GM20431 (cell line): ENCODE measurements around the gene TPO.
"Not testable (repeated sequence)": the region's sequence is repeated elsewhere in the genome, so short reads cannot be mapped to it uniquely, and the experiment has no call there.

Source experiments
- in situ Hi-C: fragments of 300-500 bp; cut with MseI, MboI; formaldehyde crosslinking; loops from one replicate; pipeline ENCODE4 v1.15.0; 2020; ENCODE audit warnings: low sequenced_read_pairs; ENCODE audit not compliant: unreplicated experiment

TPO gene

DNA sequence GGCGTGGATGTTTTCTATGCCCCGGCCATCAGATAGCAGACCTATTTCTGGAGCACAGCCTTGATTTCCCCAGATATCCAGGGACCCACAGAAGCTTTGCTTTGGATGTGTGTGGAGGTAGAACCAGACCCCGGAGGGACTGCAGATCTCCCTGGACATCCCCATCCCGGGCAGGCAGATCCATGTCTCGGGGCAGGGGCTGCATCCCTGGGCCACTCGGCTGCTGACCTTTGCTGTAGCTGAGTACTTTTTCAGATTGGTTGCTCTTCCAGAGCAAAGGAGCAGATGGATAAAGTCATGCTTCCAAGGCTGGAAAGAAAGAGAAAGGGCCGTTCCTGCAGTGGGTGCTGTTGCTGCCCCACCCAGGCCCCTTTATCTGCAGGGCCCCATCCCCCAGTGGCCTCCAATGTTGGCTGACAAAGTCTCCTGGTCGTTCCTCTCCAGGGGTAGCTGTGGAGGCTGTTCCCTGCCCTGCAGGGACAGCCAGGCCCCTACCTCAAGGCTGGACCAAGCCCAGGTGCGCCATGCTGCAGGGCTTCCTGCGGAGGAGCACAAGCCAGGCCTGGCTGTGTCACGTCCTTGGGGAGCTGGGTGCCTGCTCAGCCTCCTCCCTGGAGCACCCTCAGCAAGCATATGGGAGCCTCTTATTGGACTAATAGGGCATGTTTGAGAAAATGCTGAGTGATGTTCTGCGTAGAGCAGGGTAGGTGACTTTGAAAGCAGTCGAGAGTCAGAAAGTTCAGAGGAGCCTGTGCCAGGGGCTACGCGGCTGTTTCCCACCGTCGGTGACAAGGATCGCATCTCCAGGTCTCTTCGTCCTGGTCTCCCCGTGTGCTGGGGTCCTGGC lies 68.4 kb downstream of the TPO start:
- in situ Hi-C loops, result no loop called here

- in situ Hi-C loops, result no loop called here
Measured at GRCh38 chr2:1482253-1482675, 69.0 kb downstream of the TPO start.

- in situ Hi-C loops, result no loop called here
Measured at GRCh38 chr2:1482981-1483380, 69.7 kb downstream of the TPO start.

GRCh38 chr2:1483551-1483950 lies 70.3 kb downstream of the TPO start:
- in situ Hi-C loops, result no loop called here

DNA sequence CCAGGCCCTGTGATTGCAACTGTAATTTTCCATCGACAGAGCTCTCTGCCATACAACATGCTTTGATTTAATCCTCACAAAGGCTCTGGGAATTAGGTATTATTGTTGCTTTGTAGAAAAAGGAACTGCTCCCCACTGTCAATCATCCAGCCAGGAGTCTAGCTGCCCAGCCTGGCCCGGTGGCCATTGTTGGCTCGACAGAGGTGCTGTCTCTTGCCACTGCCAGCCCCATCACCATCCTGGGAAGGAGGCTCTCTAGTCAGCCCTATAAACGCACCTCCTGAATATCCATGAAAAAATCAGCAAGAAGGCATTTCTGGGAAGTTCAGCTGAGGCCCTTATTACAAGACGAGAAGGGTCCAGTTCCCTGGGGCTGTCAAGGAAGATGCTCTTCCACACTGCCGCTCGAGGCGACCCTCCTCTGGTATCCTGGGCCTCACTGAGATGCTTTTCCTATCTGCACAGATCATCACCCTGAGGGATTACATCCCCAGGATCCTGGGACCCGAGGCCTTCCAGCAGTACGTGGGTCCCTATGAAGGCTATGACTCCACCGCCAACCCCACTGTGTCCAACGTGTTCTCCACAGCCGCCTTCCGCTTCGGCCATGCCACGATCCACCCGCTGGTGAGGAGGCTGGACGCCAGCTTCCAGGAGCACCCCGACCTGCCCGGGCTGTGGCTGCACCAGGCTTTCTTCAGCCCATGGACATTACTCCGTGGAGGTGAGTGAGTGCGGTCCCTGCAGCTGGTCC lies 71.0 kb downstream of the TPO start:
- in situ Hi-C loops, result no loop called here

DNA sequence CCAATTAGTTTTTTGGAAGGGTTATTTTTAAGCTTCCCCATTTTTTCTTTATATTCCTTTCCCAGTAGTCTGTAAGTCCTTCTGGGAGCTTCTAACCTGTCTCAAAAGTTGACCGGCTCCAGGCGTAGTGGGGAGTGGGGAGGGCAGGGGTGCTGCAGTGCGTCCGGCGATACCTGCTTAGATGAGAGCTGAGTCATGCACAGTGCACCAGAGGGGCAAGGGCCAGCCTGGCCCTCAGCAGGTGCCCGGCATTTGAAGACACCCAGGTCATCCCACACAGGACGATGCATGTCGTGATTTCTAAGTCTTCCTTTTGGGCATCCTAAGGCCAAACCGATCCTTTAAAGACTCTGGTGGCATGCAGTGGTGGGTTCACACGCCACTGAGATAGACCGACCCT lies 73.4 kb downstream of the TPO start:
- in situ Hi-C loops, result no loop called here

- in situ Hi-C loops, result no loop called here
Measured at GRCh38 chr2:1487758-1488157, 74.5 kb downstream of the TPO start.

DNA sequence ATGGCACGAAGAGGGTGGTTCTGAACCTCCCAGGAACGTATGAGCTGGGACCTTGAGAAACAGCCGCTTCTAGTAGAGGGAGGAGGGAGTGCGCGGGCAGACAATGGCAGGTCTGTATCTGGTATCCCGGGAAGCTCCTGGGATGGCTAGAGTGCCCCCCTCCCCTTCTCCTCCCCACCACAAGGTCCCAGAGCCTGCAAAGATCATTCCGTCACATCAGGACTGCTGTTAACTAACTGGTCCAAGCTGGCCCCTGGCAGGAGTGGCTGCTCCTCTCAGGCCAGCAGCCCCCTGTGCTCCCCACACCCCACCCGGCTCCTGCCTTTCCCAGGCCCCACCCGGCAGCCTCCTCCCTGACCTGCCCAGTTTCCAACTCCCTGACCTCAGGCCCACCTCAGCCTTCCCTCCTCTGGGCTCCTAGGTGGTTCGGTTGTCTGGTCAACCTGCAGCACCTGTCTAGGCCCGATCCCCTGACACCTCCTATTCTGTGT lies 75.0 kb downstream of the TPO start:
- in situ Hi-C loops, result no loop called here

GRCh38 chr2:1488851-1489250 lies 75.6 kb downstream of the TPO start:
- in situ Hi-C loops, result no loop called here

DNA sequence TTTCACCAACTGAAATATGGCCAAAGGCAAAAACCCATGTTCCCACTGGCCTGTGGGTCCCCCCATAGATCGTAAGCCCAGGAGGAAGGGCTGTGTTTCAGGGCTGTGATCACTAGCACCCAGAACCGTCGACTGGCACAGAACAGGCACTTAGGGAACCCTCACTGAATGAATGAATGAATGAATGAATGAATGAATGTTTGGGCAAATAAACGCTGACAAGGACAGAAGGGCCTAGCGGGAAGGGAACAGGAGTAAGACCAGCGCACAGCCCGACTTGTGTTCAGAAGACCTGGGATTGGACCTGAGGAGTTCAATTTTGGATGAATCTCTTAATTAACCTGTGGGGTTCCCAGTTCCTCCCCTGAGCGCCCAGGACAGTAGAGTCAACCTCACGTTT lies 76.2 kb downstream of the TPO start:
- in situ Hi-C loops, result no loop called here

DNA sequence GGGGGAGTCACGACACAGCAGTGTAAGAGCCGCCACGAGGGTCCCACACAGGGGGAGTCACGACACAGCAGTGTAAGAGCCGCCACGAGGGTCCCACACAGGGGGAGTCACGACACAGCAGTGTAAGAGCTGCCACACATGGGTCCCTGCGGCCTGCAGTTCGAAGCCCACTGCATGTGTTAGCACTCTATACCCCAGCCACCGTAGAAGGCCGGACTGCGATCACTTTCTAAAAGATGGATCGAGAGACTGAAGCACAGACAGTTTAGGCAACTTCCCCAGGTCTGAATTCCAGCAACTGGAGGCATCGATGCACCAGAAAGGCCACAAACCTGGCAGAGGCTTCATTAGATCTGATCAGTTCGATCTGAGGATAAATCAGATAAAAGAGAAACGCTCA lies 77.1 kb downstream of the TPO start:
- in situ Hi-C loops, result not testable (repeated sequence)

DNA sequence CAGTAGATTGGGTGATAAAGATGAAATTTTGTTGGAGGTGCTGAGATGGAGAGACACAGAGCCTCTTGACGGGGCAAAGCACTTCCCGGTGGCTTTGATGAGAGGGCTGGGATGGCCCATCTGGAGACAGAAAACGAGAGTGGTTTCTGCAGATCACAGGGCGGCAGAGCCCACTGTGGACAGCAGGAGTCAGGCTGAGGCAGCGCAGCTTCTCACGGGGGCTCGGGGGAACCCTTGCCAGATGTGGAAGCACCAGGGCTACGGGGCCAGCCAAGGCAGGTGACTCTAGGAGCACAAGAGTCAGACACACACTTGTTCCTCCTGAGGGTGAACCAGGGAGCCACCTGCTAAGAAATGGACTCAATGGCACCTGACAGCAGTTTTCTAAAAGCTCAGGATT lies 78.5 kb downstream of the TPO start:
- in situ Hi-C loops, result no loop called here

GRCh38 chr2:1492231-1492630 lies 79.0 kb downstream of the TPO start:
- in situ Hi-C loops, result not testable (repeated sequence)

DNA sequence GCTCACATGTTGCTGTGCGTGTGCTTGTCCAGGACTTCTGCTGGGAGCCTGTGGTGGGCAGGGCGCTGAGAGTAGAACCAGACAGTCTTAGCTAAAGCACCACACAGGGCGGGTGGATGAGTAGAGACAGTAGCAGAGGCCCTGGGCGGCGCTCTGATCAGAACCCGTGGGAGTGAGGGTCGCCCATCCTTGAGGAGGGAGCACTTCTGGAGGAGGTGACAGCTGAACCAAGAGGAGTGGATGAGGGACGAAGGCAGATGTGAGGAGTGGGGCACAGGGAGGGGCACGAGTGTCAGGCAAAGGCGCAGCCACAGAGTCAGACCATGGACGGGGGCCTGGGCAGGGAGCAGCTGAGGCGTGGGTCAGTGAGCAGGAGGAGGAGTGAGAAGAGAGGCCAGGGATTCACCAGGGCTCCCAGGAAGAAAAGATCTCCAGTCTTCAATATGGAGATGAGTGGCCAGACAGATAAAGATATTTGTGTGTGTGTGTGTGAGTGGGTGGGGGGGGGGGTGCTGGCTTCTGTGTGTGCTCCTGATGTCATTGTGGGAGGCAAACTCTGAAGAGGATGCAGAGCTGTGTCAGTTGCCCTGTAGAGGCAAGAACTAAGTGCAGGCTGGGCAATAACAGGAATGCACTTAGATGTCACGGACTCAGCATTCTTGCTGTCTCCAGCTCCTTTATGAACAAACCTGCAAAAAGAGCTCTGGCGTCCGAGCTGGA lies 79.6 kb downstream of the TPO start:
- in situ Hi-C loops, result no loop called here

- in situ Hi-C loops, result no loop called here
Measured at GRCh38 chr2:1493431-1494126, 80.3 kb downstream of the TPO start.

GRCh38 chr2:1494257-1494656 lies 81.0 kb downstream of the TPO start:
- in situ Hi-C loops, result no loop called here

GRCh38 chr2:1494906-1495305 lies 81.6 kb downstream of the TPO start:
- in situ Hi-C loops, result no loop called here

GRCh38 chr2:1495676-1496358 lies 82.6 kb downstream of the TPO start:
- in situ Hi-C loops, result no loop called here

DNA sequence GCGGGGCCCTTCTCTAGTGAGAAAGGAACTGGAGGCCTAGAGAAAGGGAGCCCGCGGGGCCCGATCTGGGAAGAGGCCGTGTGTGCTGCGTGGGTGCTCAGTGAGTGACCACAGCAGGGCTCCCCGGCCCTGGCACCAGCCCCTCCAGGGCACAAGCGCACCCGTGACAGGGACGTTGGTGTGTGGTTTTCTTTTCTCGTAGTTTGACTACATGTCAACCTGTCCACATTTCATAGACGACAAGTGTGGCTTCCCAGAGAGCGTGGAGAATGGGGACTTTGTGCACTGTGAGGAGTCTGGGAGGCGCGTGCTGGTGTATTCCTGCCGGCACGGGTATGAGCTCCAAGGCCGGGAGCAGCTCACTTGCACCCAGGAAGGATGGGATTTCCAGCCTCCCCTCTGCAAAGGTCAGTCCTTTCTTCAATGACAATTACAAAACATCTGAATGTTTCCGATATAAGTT lies 83.1 kb downstream of the TPO start:
- in situ Hi-C loops, result no loop called here
